Measurements from ENCODE around the gene KIAA0040.

The KIAA0040 gene

DNA sequence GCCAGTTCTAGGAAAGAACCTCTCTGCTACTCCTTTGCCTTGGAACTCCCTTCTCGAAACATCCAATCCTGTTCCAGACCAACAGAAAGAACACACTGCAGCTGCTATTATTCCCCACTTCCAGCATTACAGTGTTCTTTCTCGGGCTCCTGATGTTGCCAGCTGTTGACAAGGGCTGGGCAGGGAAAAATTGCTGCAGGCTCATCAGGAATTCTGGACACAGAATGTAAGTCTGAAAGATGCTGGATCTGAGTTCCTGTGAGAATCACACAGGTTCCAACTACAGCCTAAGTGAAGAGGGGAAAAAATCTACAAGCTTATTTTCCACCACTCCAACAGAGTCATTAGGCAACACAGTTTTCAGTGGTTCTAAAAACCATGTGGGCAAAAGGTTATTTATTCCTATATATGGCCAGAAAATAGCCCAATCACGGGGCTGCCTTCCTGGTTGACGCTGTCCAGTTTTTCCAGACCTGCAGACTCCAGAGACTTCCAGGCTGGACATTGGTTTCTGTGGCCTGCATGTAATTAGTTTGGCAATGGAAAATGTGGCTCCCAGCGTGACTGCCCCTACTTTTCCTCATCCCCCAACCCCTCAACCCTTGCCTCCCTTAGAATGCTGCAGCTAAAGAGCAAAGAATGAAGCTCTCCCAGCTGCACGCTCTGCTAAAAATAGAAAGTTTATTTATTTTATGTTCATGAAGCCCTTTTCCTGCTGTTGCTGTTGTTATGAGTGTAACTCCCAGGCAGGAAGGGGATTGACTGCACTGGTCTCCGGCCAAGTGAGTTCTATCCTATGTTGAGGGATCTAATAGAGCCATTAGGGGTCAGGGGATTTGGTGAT is 8.3 kb upstream of the KIAA0040 start:
- DNase-seq (ENCODE audit: low read depth): no peak

DNA sequence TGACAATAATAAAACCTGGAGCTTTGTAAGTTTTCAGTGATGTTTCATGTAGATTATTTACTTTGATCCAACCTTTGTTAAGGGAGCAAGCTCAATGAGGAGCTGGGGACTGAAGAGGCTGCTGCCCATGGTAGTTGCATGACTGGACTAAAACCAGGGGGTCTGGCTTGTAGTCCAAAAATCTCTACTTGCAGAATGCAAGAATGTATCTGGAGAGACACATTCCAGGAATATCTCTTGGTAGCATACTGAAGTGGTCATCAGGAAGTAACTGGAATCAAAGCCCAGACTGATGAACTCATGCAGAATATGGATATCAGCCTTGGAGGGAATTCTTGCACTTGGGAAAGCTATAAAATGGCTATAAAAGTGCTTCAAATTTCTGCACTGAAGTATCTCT is 5.8 kb upstream of the KIAA0040 start:
- DNase-seq (ENCODE audit: low read depth): no peak

DNA sequence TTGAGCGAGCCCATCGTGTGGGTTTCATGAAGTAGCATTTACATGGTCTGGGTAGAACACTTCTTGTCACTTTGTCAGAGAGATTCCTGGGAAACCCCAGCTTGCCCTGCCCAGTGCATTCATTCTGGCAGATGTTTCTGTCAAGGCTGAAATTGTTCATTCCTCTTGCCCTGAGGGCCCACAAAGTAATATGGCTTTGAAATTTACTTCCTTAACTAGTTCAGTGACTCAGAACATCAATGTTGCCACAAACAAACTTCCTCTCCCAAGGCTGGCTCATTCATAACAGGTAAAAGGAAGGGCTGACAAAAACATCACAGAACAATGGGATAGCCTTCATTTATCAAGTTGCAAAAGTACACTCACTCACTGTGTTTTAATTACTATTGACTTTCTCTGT is 5.0 kb upstream of the KIAA0040 start:
- DNase-seq (ENCODE audit: low read depth): no peak

DNA sequence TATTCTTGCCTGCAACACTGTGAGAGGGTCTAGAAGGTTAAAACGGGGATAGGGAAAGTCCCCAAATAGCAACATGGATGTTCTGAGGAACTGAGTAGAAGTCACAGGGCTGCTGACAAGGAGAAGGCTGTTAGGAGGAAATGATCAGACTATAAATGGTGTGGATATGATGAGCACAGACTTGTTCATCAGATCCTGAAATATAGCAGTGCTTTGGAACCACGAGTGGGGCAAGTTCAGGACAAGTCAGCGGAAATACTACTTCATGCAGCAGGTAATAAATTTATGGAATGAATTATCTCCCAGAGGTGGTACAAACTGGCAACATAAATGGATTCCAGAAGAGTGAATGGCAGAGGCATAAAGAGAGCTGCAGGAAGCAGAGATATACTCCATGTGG is 3.2 kb upstream of the KIAA0040 start:
- no peak for DNase-seq (ENCODE audit: low read depth)

DNA sequence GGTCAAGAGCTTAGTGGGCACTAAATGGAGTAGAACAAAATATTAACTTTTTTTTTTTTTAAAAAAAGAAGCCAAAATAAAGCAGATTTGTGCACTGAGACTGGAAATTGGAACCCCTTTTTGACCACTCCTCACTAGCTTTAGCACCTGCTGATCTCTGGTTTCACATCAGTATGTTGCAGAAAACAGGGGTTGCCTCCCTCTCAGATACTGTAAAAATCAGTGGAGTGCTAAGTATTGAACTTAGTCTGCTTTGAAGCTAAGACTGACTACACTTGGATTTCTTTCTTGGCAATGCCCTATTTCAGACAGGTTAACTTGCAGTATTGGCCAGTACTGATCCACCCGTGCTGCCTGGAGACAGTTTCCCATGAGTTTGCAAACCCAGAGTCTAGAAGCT is 2.7 kb upstream of the KIAA0040 start:
- DNase-seq (ENCODE audit: low read depth): no peak

DNA sequence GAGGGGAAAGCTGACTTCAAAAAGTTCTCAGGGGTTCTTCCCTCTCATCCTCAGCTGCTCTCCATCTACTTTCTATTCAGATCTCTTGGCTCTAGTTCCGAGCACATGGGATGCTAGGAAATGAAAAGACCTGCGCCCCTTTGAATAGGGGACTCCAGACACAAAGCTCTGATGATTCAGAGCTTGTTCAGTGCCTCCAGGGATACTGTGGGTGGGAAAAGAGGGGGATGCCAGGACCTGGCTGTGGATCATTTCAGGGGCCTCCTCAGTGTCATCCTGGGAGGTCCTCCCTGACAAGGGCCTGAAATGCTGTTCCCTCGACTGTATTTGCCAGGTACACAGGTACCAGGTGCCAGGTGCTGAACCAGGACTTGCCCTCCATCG is 943 bp upstream of the KIAA0040 start:
- no peak for DNase-seq (ENCODE audit: low read depth)

DNA sequence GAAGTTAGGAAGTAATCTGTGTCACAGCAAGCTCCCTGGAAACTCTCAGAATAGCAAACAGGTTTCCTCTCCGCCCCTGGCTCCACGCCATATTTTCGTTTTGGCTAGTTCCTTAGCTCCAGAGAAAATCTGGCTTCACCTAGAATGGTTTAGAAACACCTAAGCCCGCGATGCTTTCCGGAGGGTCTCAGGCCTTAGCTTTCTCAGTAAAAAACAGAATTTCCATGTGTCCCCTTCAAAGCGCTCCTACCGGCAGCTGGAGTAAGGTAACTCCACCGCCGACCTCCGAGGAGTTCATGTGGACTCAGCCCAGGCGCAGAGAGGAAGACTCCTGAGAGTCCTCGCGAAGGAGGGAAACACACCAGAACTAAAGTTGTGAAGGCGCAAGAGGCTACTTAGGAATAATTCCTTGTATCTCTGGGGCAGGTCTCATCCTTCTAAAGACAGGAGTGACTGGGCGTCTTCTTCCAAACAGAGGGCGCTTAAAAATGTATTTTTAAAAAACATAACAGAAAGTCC is 406 bp downstream of the KIAA0040 start:
- no peak for DNase-seq (ENCODE audit: low read depth)

DNA sequence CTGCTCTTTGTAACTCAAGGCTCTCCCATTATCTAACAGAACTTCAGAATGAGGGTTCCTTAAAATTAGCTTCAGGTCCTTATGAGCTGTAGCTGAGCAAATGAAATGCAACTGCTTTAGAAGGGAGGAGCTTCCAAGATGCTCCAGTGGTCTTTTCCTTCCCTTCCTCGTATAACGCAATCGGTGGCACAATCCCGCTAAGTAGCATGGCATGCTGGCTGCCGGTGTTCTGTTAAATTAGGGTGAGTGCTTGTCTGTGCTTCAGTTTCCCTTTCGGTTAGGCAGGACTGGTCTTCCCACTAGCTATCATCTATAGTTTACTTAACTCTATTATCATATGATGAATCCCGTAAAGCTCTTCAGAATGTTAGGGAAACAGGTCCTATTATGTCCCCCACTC is 917 bp downstream of the KIAA0040 start:
- DNase-seq (ENCODE audit: low read depth): no peak

DNA sequence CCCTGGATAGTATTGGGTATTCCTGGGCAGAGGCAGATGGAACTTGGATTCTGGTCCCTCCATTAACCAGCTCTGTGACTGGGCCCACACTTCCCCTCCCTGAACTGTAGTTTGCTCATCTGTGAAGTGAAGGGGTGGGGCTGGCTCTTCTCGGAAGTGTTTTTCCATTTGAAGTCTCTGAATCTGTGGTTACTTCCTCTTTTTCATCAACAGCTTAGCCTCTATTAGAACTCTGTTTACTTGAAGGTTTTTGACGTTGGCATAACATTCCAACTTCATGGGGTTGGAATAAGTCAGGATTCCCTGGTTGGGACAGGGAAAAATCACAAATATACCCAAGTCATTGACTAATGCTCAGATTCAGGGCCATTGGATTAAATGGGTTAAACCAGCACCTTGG is 3.6 kb downstream of the KIAA0040 start:
- DNase-seq (ENCODE audit: low read depth): no peak

DNA sequence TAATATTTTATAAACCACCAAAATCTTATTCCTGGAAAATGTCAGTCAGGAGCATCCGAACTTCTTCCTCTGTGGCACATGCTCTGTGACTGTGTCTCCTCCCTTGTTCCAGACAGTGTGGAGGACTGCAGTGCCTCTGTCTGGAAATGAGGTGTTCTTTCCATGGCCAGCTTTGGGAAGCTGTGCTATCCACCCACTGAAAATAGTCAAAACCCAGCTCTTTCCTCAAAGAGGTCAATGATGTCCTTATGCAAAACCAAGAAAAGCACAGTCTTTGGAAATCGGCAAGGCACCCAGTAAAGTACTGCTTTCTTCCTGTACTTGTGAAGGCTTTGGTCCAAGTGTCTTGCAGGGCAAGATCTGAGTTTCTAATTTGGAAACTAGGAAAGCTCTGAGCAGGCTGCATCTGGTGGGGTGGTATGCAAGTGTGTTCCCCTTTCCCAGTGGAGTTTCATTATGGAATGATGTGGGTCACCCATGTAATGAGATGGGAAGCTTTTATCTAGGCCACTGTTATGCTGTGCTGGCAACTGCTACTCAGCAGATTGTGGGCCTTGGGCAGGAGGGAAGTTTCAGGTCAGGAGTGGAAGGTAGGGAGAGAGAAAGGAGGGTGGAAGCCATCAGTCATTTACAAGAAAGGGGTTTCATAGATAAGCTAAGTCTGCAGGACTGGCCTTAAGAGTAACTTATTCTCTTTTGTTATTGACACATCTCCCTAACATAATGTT is 6.0 kb downstream of the KIAA0040 start:
- DNase-seq (ENCODE audit: low read depth): no peak

DNA sequence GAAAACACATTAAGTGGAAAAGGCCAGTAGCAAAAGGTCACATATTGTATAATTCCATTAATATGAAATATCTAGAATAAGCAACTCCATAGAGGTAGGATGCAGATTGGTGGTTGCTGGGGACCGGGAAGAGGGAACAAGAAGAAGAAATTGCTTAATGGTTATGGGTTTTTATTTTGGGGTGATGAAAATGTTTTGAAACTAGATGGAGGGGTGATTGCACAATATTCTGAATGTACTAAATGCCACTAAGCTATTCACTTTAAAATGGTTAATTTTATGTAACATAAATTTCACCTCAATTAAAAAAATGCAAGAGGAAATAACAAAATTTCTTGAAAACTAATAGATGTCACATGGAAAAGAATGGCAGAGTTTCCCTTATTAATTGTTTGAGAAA is 6.7 kb downstream of the KIAA0040 start:
- no peak for DNase-seq (ENCODE audit: low read depth)

DNA sequence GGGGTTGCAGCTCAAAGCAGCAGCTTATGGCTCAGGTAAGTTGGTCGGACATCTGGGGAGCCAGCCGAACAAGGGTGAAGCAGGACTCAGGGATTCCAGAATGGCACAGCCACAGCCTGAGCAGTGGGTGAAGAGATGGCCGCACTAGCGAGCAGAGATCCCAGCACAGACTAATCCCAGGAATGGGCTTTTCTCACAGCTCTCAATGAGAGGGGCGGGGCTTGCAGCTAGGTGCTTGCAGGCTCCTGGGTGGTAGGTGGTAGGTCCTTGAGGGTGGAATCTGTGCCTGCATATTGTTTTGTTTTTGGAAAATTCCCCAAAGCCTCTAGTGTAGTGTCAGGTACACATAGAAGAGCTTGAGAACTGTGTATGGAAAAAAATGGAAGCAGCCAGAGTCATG is 9.0 kb downstream of the KIAA0040 start:
- DNase-seq (ENCODE audit: low read depth): no peak

DNA sequence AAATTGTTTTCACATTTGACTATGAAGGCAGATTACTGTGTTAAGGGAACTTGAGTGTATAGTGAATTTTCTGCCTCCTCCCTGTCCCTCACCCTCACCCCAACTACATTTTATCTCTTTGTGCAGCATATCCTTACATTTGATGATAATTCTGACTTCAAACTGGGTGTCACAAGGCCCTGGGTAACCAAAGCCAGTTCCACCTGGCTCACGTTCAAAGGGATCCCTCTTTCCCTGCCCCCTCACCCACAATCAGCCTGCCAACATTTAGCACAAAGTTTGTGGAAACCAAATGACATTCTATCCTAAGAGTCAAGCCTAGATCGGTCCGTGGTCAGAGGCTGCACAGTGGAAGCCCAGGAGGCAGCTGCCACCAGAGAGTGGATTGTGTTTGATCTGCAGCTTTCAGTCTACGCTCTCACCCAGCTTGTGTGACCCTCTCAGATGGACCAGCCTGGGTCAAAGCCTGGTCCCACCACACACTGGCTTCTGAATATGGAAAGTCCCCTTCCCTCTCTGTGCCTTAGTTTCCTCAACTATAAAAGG is 10.3 kb downstream of the KIAA0040 start:
- no peak for DNase-seq (ENCODE audit: low read depth)

DNA sequence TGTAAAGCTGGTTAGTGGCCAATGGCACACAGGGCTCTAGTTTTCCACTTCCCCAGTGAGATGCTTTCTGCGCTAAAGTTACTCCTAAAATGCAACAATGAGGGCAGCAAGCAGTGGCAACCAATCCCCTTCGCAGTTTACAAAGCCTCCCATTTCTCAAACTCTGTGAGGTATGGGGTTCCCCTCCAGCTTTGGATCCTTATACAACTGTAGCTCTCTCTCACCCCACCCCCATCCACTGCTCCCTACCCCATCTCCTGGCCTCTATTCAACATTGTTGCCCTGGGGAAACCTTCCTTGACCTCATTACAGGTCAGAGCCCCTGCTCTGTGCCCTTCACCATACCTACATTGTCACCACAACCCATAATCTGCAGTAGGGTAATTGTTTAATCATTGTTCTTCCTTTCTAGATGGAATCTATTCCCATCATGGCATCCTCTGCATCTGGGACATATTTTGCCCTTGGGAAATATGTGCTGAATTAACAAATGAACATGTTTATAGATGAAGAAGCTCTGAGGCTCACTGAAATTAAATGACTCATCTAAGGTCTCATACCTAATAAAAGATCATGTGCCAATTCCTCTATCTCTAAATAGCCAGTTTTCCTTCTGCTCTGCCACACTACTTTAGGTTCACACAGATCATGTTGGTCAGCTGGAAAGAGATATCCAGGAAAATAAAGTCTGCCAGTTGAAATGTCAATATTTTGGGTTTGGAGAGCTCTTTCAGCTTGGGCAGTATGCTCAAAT is 12.6 kb downstream of the KIAA0040 start:
- no peak for DNase-seq (ENCODE audit: low read depth)

DNA sequence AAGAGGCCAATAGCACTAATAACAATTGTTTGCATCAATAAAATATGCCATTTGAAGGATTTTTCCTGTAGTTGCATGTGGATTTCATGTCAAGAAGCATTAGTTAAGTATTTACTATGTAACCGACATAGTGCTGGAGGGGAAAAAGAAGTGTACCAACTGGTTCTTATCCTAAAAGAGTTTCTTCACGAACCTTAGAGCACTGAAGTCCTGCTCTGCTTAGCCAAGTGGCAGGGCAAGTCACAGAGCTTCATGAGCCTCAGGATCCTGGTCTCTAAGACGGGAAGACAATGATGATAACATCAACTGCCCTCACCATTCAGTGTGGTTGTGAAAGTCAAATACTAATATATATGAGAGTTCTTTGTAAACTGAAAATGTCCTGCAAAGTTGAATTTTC is 14.1 kb downstream of the KIAA0040 start:
- DNase-seq (ENCODE audit: low read depth): no peak

DNA sequence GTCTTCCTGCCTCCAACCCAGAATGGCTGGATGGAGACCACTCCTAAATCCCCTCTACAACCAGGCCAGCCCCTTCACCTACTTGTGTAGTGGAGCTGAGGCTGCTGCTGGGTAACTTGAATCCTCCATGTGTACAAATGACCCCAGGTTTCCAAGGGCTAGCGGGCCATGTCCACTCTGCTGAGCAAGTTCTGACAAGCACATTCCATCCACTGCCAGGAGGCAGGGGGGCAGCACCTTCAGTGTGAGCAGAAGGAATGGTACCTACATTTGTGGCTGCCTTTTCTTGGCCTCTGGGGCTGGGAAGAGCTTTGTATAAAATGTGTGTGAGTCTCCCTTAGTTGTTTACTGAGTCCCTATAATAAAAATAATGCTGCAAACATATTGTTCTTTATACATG is 14.5 kb downstream of the KIAA0040 start:
- no peak for DNase-seq (ENCODE audit: low read depth)

DNA sequence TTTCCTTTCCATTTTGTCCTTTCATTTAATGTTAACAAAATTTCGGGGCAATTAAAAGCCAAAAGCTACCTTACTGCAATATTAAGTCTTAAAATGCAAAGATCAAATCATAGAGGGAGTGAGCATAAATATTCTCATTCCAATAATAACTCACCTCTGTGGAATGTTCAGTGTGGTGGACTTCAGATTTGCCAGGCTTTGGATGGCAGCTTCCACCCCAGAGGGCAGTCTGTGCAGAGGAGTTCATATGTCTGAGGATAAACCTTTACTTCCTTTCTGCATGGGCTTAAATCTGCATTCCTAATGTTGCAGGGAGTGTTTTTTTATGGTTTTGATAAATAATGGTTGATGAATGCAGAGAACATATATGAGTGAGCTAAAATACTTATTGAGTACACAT is 16.3 kb downstream of the KIAA0040 start:
- DNase-seq (ENCODE audit: low read depth): no peak

DNA sequence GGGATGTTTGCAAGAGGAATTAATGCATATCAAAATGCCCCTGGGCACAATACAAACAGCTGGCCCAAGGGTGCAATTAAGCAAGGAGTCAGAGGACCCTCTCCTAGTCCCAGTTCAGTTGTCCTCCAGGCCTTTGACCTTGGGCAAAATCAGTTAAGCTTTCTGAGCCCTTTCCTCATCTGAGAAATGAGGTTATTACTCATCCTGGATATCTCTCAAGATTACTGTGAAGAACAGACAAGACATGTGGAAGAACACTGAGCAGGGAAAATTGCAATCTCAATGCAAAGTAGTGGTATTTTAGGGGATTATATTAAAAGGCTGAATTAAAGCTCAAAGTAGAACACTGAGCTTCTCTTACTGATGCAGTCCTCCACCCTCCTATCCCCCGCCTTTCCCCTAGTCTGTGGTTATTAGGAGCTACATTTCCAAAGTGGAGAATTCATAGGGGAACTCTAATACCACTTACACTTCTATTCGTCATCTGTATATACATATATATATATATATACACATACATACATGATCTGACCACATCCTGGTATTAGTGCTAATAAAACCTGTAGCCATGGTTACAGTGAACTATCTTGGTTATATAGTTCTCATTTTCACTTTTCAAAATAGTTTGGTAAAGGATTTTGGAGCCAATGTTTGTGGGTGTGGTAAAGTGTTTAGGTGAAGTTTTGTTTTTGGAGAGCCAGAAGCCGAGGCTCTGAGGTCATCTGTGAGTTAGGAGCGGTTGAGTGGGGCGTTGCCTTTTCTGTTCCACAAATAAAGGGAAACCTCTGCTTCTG is 18.1 kb downstream of the KIAA0040 start:
- no peak for DNase-seq (ENCODE audit: low read depth)

DNA sequence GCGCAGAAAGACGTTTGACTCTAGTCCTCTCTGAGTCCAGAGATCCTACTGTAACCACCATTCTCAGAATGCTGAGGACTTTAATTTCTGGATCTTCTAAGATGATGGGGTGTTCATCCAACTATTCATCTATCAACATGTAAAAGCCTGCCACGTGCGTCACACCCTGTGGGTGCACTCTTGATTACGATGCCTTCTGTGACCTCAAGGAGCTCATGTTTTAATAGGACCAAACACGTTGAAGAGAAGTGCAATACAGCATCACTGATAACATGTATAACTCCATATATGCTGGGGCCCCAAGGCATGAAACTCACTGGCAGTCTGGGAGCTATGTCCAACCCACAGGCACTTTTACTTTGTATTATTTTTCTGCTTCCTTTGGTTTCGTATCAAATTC is 19.0 kb downstream of the KIAA0040 start:
- no peak for DNase-seq (ENCODE audit: low read depth)

DNA sequence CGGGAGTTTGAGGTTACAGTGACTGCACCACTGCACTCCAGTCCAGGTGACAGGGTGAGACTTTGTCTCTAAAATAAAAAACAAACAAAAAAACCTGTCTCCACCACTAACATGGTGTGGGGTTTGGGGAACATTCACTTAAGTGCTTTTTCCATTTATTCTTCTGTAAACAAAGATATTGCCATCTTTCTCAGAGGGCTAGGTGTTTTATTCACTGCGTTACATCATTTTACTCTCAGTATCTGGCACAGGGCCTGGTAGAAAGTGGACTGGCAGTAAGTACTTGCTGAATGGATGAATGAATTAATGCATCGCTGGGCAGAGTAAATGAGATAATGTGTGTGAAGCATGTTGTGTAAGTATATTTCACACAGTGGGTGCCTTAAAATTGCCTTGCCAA is 20.1 kb downstream of the KIAA0040 start:
- DNase-seq (ENCODE audit: low read depth): no peak

DNA sequence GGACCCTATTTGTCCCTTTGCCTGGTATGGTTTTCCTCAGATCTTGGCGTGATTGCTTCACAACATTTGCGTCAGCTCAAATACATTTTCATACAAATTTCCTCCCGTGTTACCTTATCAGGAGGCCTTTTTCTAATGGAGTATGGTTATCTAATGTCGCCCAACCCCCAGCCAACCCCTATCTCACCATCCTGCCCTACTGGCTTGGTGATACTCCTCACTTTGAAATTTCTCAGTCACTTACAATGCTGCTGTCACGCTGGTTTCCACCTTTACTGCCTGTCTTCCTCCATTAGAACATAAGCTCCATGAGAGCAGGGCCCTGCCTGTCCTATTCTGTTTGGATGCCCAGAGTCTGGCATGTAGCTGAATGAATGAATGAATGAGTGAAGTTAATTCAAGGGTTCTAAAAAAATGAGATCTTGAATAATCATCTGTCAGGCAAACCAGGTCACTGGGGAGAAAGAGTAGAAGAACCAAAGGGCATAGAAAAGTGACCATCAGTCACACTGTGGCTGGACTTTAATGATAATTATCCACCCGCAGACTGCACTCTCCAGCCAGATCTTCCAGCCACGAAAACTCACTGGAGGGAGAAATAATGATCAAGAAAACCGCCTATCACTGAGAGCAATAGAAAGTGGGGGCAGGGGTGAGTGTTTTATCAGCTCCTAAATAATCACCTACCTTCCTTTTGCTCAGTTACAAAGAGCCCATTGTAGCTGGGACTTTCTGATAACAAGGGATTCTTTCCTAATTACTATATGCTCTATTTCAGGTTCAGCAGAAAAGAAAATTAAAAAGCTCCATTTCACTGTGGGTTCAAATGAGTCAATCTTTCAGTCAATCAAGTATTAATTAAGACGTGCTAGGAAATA is 21.3 kb downstream of the KIAA0040 start:
- no peak for DNase-seq (ENCODE audit: low read depth)
